Measurements from ENCODE around the gene TENM4. TPM values are rescaled to one million over a fixed set of nuclear protein-coding genes. Genes with fewer than 3 reads are reported as not detected.

Gene TENM4
- total RNA-seq, 2 donors from 2014 or later, result 2.6 to 6.8 TPM

DNA sequence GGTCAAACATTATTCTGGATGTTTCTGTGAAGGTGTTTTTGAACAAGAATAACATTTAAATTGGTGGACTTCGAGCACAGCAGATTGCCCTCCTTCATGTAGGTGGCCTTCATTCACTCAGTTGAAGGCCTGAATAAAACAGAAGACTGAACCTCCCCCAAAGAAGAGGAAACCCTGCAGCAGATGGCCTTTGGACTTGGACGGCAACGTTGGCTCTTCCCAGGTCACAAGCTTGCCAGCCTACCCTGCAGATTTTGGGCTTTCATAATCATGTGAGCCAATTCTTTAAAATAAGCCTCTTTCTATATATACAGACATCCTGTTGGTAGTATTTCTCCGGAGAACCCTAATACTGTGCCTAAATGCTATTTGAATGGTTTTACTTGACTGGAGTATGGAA lies 434.0 kb downstream of the TENM4 start:
- Histone ChIP-seq H3K4me3 (no peak overlapping the region), H3K27me3 (replicated peaks; ENCODE audit: insufficient read depth) (no peaks in the 10 kb centered on the region), H3K36me3 (no peaks in the 10 kb centered on the region), H3K4me1 (replicated peaks) (no peaks in the 10 kb centered on the region), H3K27ac (no peak overlapping the region), H3K9me3 (no peaks in the 10 kb centered on the region)
- intact Hi-C loops (cut with DNase I), result no loop called here
- DNase-seq (ENCODE audit: low spot score), result no peak
- TF ChIP-seq POLR2AphosphoS5 (IDR thresholded peaks at IDR 0.05) (no peak), POLR2A (IDR thresholded peaks at IDR 0.05) (no peak)
- TF ChIP-seq, protein P1, sequence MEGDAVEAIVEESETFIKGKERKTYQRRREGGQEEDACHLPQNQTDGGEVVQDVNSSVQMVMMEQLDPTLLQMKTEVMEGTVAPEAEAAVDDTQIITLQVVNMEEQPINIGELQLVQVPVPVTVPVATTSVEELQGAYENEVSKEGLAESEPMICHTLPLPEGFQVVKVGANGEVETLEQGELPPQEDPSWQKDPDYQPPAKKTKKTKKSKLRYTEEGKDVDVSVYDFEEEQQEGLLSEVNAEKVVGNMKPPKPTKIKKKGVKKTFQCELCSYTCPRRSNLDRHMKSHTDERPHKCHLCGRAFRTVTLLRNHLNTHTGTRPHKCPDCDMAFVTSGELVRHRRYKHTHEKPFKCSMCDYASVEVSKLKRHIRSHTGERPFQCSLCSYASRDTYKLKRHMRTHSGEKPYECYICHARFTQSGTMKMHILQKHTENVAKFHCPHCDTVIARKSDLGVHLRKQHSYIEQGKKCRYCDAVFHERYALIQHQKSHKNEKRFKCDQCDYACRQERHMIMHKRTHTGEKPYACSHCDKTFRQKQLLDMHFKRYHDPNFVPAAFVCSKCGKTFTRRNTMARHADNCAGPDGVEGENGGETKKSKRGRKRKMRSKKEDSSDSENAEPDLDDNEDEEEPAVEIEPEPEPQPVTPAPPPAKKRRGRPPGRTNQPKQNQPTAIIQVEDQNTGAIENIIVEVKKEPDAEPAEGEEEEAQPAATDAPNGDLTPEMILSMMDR (IDR thresholded peaks at IDR 0.05), result no peak
- WGBS, result 96% methylated on average over 4 of the region's 4 CpGs

DNA sequence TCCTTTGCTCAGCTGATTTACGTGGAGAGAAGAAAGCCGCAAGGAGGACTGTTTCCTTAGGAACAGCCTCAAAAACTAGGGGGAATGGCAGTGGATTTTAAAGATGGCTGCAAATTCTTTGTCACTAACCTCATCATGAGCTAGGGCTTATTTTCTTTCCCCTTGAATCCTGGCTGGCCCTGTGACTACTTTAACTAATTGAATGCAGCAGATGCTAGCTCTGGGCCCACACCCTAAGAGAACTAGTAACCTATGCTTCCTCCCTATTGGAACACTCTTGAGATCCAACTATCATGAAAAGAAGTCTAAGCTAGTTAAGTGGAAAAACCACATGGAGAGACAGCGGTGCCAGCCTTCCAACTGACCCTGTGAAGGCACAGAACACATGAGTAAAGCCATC lies 444.8 kb downstream of the TENM4 start:
- H3K4me3 ChIP-seq, result no peak overlapping the region
- no peak overlapping the region for H3K27ac ChIP-seq
- H3K9me3 ChIP-seq, result no peaks in the 10 kb centered on the region
- WGBS, result 97% methylated on average over 3 of the region's 3 CpGs
- H3K27me3 ChIP-seq (replicated peaks; ENCODE audit: insufficient read depth), result no peaks in the 10 kb centered on the region
- TF ChIP-seq, protein P1 (IDR thresholded peaks at IDR 0.05), result no peak
- TF ChIP-seq POLR2A (IDR thresholded peaks at IDR 0.05) (no peak), POLR2AphosphoS5 (IDR thresholded peaks at IDR 0.05) (no peak)
- intact Hi-C loops (cut with DNase I), result no loop called here
- DNase-seq (ENCODE audit: low spot score), result no peak
- H3K4me1 ChIP-seq (replicated peaks), result no peaks in the 10 kb centered on the region
- H3K36me3 ChIP-seq, result no peaks in the 10 kb centered on the region

DNA sequence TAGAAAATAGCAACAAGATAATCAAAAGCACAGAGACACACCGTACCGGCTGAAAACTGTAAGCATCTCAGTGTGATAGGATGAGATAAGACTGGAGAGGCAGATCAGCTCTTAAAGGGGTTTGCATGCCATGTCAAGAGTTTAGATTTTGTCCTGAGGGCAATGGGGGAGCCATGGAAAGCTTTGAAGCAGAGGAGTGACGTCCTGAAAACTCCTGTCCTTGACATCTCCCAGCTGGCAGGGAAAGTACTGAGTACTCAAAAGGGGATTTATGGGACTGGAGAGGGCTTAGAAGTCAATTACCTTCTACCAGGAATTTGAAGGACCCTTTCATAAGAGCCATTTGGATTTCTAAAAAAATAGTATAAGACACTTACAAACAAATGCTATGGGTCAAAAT lies 445.7 kb downstream of the TENM4 start:
- Histone ChIP-seq H3K36me3 (no peaks in the 10 kb centered on the region), H3K27me3 (replicated peaks; ENCODE audit: insufficient read depth) (no peaks in the 10 kb centered on the region), H3K4me1 (replicated peaks) (no peaks in the 10 kb centered on the region), H3K9me3 (no peaks in the 10 kb centered on the region), H3K27ac (no peak overlapping the region), H3K4me3 (no peak overlapping the region)
- WGBS, result 60% methylated on average over 3 of the region's 3 CpGs
- intact Hi-C loops (cut with DNase I), result no loop called here
- no peak for TF ChIP-seq POLR2AphosphoS5 (IDR thresholded peaks at IDR 0.05)
- TF ChIP-seq, protein P1 (IDR thresholded peaks at IDR 0.05), result no peak
- DNase-seq (ENCODE audit: low spot score), result no peak

DNA sequence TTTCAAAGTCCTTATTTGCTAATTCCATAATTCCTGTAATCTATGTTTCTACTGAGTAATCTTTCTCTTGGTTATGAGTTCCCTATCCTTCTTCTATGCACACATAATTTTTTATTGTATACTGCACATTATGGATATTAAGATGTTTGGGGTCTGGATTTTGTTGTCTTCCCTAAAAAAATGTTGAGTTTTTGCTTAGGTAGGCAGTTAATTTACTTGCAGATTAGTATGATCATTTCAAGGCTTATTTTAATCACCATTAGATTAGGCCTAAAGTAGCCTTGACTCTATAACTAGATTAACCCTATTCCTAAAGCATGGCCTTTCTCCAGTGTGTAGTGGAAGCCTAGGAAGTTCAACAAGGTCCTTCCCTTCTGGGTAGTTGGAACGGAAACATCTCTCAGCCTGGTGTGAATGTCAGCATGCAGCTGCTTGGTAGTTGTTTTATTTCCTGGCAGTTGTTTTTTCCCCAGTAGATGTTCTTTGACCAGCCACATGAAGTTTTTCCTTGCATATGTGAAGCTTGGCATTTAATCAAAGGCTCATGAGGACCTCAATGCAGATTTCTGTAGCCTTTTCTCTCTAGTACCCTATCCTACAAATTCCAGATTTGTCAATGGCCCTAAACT lies 446.9 kb downstream of the TENM4 start:
- H3K27me3 ChIP-seq (replicated peaks; ENCODE audit: insufficient read depth), result no peaks in the 10 kb centered on the region
- H3K27ac ChIP-seq, result no peak overlapping the region
- H3K4me1 ChIP-seq (replicated peaks), result no peaks in the 10 kb centered on the region
- TF ChIP-seq, protein P1 (IDR thresholded peaks at IDR 0.05), result no peak
- TF ChIP-seq POLR2AphosphoS5 (IDR thresholded peaks at IDR 0.05) (no peak), POLR2A (IDR thresholded peaks at IDR 0.05) (no peak)
- no peak overlapping the region for H3K4me3 ChIP-seq
- intact Hi-C loops (cut with DNase I), result no loop called here
- DNase-seq (ENCODE audit: low spot score), result no peak
- no peaks in the 10 kb centered on the region for H3K36me3 ChIP-seq
- no peaks in the 10 kb centered on the region for H3K9me3 ChIP-seq
- 86% methylated on average over 1 of the region's 1 CpG for WGBS

DNA sequence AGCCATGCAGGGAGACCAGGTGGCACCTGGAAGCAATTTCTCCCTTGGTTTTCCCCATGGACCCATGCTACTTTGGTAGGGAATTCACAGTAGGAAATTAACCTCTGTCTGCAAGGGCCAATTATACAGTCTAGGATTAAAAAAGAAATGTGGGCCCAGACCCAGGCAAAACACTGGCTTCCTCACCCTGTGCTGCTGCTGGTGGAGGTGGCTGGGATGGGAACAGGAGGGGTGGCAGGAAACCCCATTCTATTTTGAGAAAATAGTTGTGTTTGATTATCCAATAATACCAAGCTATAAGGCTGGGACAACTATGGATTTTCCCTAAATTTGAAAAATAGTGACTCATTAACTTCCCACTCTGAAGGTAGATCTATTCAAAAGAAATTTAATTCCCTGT lies 449.1 kb downstream of the TENM4 start:
- TF ChIP-seq, protein P1 (IDR thresholded peaks at IDR 0.05), result no peak
- TF ChIP-seq POLR2AphosphoS5 (IDR thresholded peaks at IDR 0.05) (no peak), POLR2A (IDR thresholded peaks at IDR 0.05) (no peak)
- H3K9me3 ChIP-seq, result no peaks in the 10 kb centered on the region
- no peaks in the 10 kb centered on the region for H3K27me3 ChIP-seq (replicated peaks; ENCODE audit: insufficient read depth)
- DNase-seq (ENCODE audit: low spot score), result no peak
- intact Hi-C loops (cut with DNase I), result no loop called here
- no peak overlapping the region for H3K27ac ChIP-seq
- H3K36me3 ChIP-seq, result no peaks in the 10 kb centered on the region
- H3K4me1 ChIP-seq (replicated peaks), result no peaks in the 10 kb centered on the region
- H3K4me3 ChIP-seq, result no peak overlapping the region
